ENCODE measurements around the gene PRAME. TPM values are rescaled to one million over a fixed set of nuclear protein-coding genes. Genes with fewer than 3 reads are reported as not detected.

Gene PRAME
- total and polyA plus RNA-seq, 9 donors: 0.28 TPM; not detected in 8

GRCh38 chr22:22579869-22580604 lies 21.0 kb upstream of the PRAME start:
- Histone ChIP-seq H3K27ac (ENCODE audit: low read length) (no peak overlapping the region), H3K36me3 (ENCODE audit: control insufficient read depth, insufficient read depth, low read length) (no peaks in the 10 kb centered on the region), H3K27me3 (ENCODE audit: control insufficient read depth, insufficient read depth, low read length) (peaks cover 2% of the 10 kb centered on the region), H3K4me1 (ENCODE audit: control insufficient read depth, insufficient read depth, low read length) (no peaks in the 10 kb centered on the region), H3K9me3 (replicated peaks; ENCODE audit: control insufficient read depth, low read depth, low read length) (no peaks in the 10 kb centered on the region), H3K4me3 (ENCODE audit: low read length) (no peak overlapping the region)
- no peak for DNase-seq
- WGBS (ENCODE audit: insufficient coverage): 63% methylated on average over 6 of the region's 7 CpGs

- no peak overlapping the region for H3K4me3 ChIP-seq (ENCODE audit: low read length)
- no peaks in the 10 kb centered on the region for H3K9me3 ChIP-seq (replicated peaks; ENCODE audit: control insufficient read depth, low read depth, low read length)
- no peak overlapping the region for H3K27ac ChIP-seq (ENCODE audit: low read length)
- peaks cover 2% of the 10 kb centered on the region for H3K27me3 ChIP-seq (ENCODE audit: control insufficient read depth, insufficient read depth, low read length)
- no CpG with 5 or more reads among the region's 10 CpGs for WGBS (ENCODE audit: insufficient coverage)
- H3K36me3 ChIP-seq (ENCODE audit: control insufficient read depth, insufficient read depth, low read length): no peaks in the 10 kb centered on the region
- DNase-seq: peak; percentile 36
- H3K4me1 ChIP-seq (ENCODE audit: control insufficient read depth, insufficient read depth, low read length): no peaks in the 10 kb centered on the region
Observed at GRCh38 chr22:22578702-22579424, 19.8 kb upstream of the PRAME start.

- H3K4me3 ChIP-seq (ENCODE audit: low read length): no peak overlapping the region
- DNase-seq: no peak
- peaks cover 2% of the 10 kb centered on the region for H3K27me3 ChIP-seq (ENCODE audit: control insufficient read depth, insufficient read depth, low read length)
- H3K36me3 ChIP-seq (ENCODE audit: control insufficient read depth, insufficient read depth, low read length): no peaks in the 10 kb centered on the region
- 89% methylated on average over 2 of the region's 5 CpGs for WGBS (ENCODE audit: insufficient coverage)
- no peaks in the 10 kb centered on the region for H3K9me3 ChIP-seq (replicated peaks; ENCODE audit: control insufficient read depth, low read depth, low read length)
- no peaks in the 10 kb centered on the region for H3K4me1 ChIP-seq (ENCODE audit: control insufficient read depth, insufficient read depth, low read length)
- H3K27ac ChIP-seq (ENCODE audit: low read length): no peak overlapping the region
Observed at GRCh38 chr22:22576989-22577427, 17.9 kb upstream of the PRAME start.

- H3K27ac ChIP-seq (ENCODE audit: low read length): no peak overlapping the region
- no peaks in the 10 kb centered on the region for H3K9me3 ChIP-seq (replicated peaks; ENCODE audit: control insufficient read depth, low read depth, low read length)
- H3K4me1 ChIP-seq (ENCODE audit: control insufficient read depth, insufficient read depth, low read length): no peaks in the 10 kb centered on the region
- no peak overlapping the region for H3K4me3 ChIP-seq (ENCODE audit: low read length)
- 30% methylated on average over 7 of the region's 8 CpGs for WGBS (ENCODE audit: insufficient coverage)
- H3K36me3 ChIP-seq (ENCODE audit: control insufficient read depth, insufficient read depth, low read length): no peaks in the 10 kb centered on the region
- DNase-seq: peak; percentile 27
- peaks cover 3% of the 10 kb centered on the region for H3K27me3 ChIP-seq (ENCODE audit: control insufficient read depth, insufficient read depth, low read length)
Observed at GRCh38 chr22:22576244-22576988, 17.4 kb upstream of the PRAME start.

GRCh38 chr22:22574361-22574760 lies 15.3 kb upstream of the PRAME start:
- no peak overlapping the region for H3K27ac ChIP-seq (ENCODE audit: low read length)

GRCh38 chr22:22573047-22573889 lies 14.2 kb upstream of the PRAME start:
- no peak for DNase-seq
- H3K27ac ChIP-seq (ENCODE audit: low read length): no peak overlapping the region
- no peaks in the 10 kb centered on the region for H3K4me1 ChIP-seq (ENCODE audit: control insufficient read depth, insufficient read depth, low read length)
- no peak overlapping the region for H3K4me3 ChIP-seq (ENCODE audit: low read length)
- H3K9me3 ChIP-seq (replicated peaks; ENCODE audit: control insufficient read depth, low read depth, low read length): no peaks in the 10 kb centered on the region
- H3K36me3 ChIP-seq (ENCODE audit: control insufficient read depth, insufficient read depth, low read length): no peaks in the 10 kb centered on the region
- H3K27me3 ChIP-seq (ENCODE audit: control insufficient read depth, insufficient read depth, low read length): peaks cover 12% of the 10 kb centered on the region
- 63% methylated on average over 3 of the region's 8 CpGs for WGBS (ENCODE audit: insufficient coverage)

More at GRCh38 chr22:22574361-22574760, 15.3 kb upstream of the PRAME start:
- no peak overlapping the region for H3K4me3 ChIP-seq (ENCODE audit: low read length)
- no peak for DNase-seq
- H3K36me3 ChIP-seq (ENCODE audit: control insufficient read depth, insufficient read depth, low read length): no peaks in the 10 kb centered on the region
- H3K27me3 ChIP-seq (ENCODE audit: control insufficient read depth, insufficient read depth, low read length): peaks cover 6% of the 10 kb centered on the region
- no peaks in the 10 kb centered on the region for H3K4me1 ChIP-seq (ENCODE audit: control insufficient read depth, insufficient read depth, low read length)
- H3K9me3 ChIP-seq (replicated peaks; ENCODE audit: control insufficient read depth, low read depth, low read length): no peaks in the 10 kb centered on the region

- no peaks in the 10 kb centered on the region for H3K4me1 ChIP-seq (ENCODE audit: control insufficient read depth, insufficient read depth, low read length)
- H3K9me3 ChIP-seq (replicated peaks; ENCODE audit: control insufficient read depth, low read depth, low read length): no peaks in the 10 kb centered on the region
- H3K36me3 ChIP-seq (ENCODE audit: control insufficient read depth, insufficient read depth, low read length): no peaks in the 10 kb centered on the region
- no peak overlapping the region for H3K27ac ChIP-seq (ENCODE audit: low read length)
- no peak for DNase-seq
- peaks cover 12% of the 10 kb centered on the region for H3K27me3 ChIP-seq (ENCODE audit: control insufficient read depth, insufficient read depth, low read length)
- H3K4me3 ChIP-seq (ENCODE audit: low read length): no peak overlapping the region
- 70% methylated on average over 2 of the region's 2 CpGs for WGBS (ENCODE audit: insufficient coverage)
Observed at GRCh38 chr22:22571862-22572261, 12.8 kb upstream of the PRAME start.

- Histone ChIP-seq H3K9me3 (replicated peaks; ENCODE audit: control insufficient read depth, low read depth, low read length) (no peaks in the 10 kb centered on the region), H3K4me1 (ENCODE audit: control insufficient read depth, insufficient read depth, low read length) (no peaks in the 10 kb centered on the region), H3K27me3 (ENCODE audit: control insufficient read depth, insufficient read depth, low read length) (peaks cover 11% of the 10 kb centered on the region), H3K27ac (ENCODE audit: low read length) (no peak overlapping the region), H3K4me3 (ENCODE audit: low read length) (no peak overlapping the region), H3K36me3 (ENCODE audit: control insufficient read depth, insufficient read depth, low read length) (no peaks in the 10 kb centered on the region)
- WGBS (ENCODE audit: insufficient coverage): 80% methylated on average over 6 of the region's 6 CpGs
- DNase-seq: no peak
Observed at GRCh38 chr22:22571429-22571828, 12.4 kb upstream of the PRAME start.

- 93% methylated on average over 3 of the region's 5 CpGs for WGBS (ENCODE audit: insufficient coverage)
- DNase-seq: no peak
- H3K27ac ChIP-seq (ENCODE audit: low read length): no peak overlapping the region
- H3K36me3 ChIP-seq (ENCODE audit: control insufficient read depth, insufficient read depth, low read length): no peaks in the 10 kb centered on the region
- H3K4me1 ChIP-seq (ENCODE audit: control insufficient read depth, insufficient read depth, low read length): no peaks in the 10 kb centered on the region
- no peak overlapping the region for H3K4me3 ChIP-seq (ENCODE audit: low read length)
- peaks cover 12% of the 10 kb centered on the region for H3K27me3 ChIP-seq (ENCODE audit: control insufficient read depth, insufficient read depth, low read length)
- H3K9me3 ChIP-seq (replicated peaks; ENCODE audit: control insufficient read depth, low read depth, low read length): no peaks in the 10 kb centered on the region
Observed at GRCh38 chr22:22569218-22569617, 10.2 kb upstream of the PRAME start.
